Measurements from ENCODE around the gene RAB27A.
"Not testable (repeated sequence)": the region's sequence is repeated elsewhere in the genome, so short reads cannot be mapped to it uniquely, and the experiment has no call there.

RAB27A gene

GRCh38 chr15:55280589-55280988, 9.0 kb downstream of the RAB27A start:
- not testable (repeated sequence) for H3K27ac ChIP-seq (ENCODE audit: low read depth, low read length); H3K4me1 ChIP-seq (ENCODE audit: insufficient read depth, low read length); H3K36me3 ChIP-seq (ENCODE audit: insufficient read depth, low read length); H3K4me3 ChIP-seq (ENCODE audit: low read length); H3K9ac ChIP-seq (ENCODE audit: low read depth, low read length); H3K9me3 ChIP-seq (ENCODE audit: insufficient read depth, low read depth, low read length); H3K27me3 ChIP-seq (ENCODE audit: insufficient read depth, low read length)
- 90% methylated on average over 2 of the region's 2 CpGs for WGBS

GRCh38 chr15:55279746-55280351, 9.8 kb downstream of the RAB27A start:
- no peak overlapping the region for H3K9ac ChIP-seq (ENCODE audit: low read depth, low read length)
- peaks cover 9% of the 10 kb centered on the region; the same call in 1 of the 2 replicates for H3K4me1 ChIP-seq (ENCODE audit: insufficient read depth, low read length)
- H3K36me3 ChIP-seq (ENCODE audit: insufficient read depth, low read length): no peaks in the 10 kb centered on the region
- H3K4me3 ChIP-seq (ENCODE audit: low read length): no peak overlapping the region
- H3K27me3 ChIP-seq (ENCODE audit: insufficient read depth, low read length): no peaks in the 10 kb centered on the region
- no peak overlapping the region for H3K27ac ChIP-seq (ENCODE audit: low read depth, low read length)
- 93% methylated on average over 4 of the region's 4 CpGs for WGBS
- H3K9me3 ChIP-seq (ENCODE audit: insufficient read depth, low read depth, low read length): no peaks in the 10 kb centered on the region

- H3K27me3 ChIP-seq (ENCODE audit: insufficient read depth, low read length): no peaks in the 10 kb centered on the region
- H3K9ac ChIP-seq (ENCODE audit: low read depth, low read length): no peak overlapping the region
- H3K9me3 ChIP-seq (ENCODE audit: insufficient read depth, low read depth, low read length): no peaks in the 10 kb centered on the region
- WGBS: 86% methylated on average over 2 of the region's 2 CpGs
- peaks cover 4% of the 10 kb centered on the region; the same call in 1 of the 2 replicates for H3K4me1 ChIP-seq (ENCODE audit: insufficient read depth, low read length)
- H3K4me3 ChIP-seq (ENCODE audit: low read length): no peak overlapping the region
- no peaks in the 10 kb centered on the region for H3K36me3 ChIP-seq (ENCODE audit: insufficient read depth, low read length)
- H3K27ac ChIP-seq (ENCODE audit: low read depth, low read length): no peak overlapping the region
Measured at GRCh38 chr15:55279100-55279745, 10.4 kb downstream of the RAB27A start.

- no peaks in the 10 kb centered on the region for H3K27me3 ChIP-seq (ENCODE audit: insufficient read depth, low read length)
- WGBS: 95% methylated on average over 2 of the region's 2 CpGs
Measured at GRCh38 chr15:55277715-55278114, 11.9 kb downstream of the RAB27A start.

GRCh38 chr15:55277116-55277564, 12.5 kb downstream of the RAB27A start:
- Histone ChIP-seq H3K27me3 (ENCODE audit: insufficient read depth, low read length) (no peaks in the 10 kb centered on the region), H3K4me1 (ENCODE audit: insufficient read depth, low read length) (peaks cover 4% of the 10 kb centered on the region; the same call in 1 of the 2 replicates), H3K9ac (ENCODE audit: low read depth, low read length) (no peak overlapping the region), H3K4me3 (ENCODE audit: low read length) (no peak overlapping the region), H3K36me3 (ENCODE audit: insufficient read depth, low read length) (no peaks in the 10 kb centered on the region), H3K27ac (ENCODE audit: low read depth, low read length) (no peak overlapping the region), H3K9me3 (ENCODE audit: insufficient read depth, low read depth, low read length) (no peaks in the 10 kb centered on the region)
- WGBS: 93% methylated on average over 7 of the region's 7 CpGs

More at GRCh38 chr15:55277715-55278114, 11.9 kb downstream of the RAB27A start:
- Histone ChIP-seq H3K9me3 (ENCODE audit: insufficient read depth, low read depth, low read length) (no peaks in the 10 kb centered on the region), H3K27ac (ENCODE audit: low read depth, low read length) (no peak overlapping the region), H3K9ac (ENCODE audit: low read depth, low read length) (no peak overlapping the region), H3K4me3 (ENCODE audit: low read length) (no peak overlapping the region), H3K4me1 (ENCODE audit: insufficient read depth, low read length) (peaks cover 4% of the 10 kb centered on the region; the same call in 1 of the 2 replicates), H3K36me3 (ENCODE audit: insufficient read depth, low read length) (no peaks in the 10 kb centered on the region)

- no peak overlapping the region for H3K27ac ChIP-seq (ENCODE audit: low read depth, low read length)
- H3K27me3 ChIP-seq (ENCODE audit: insufficient read depth, low read length): no peaks in the 10 kb centered on the region
- no peaks in the 10 kb centered on the region for H3K36me3 ChIP-seq (ENCODE audit: insufficient read depth, low read length)
- H3K4me3 ChIP-seq (ENCODE audit: low read length): no peak overlapping the region
- no peak overlapping the region for H3K9ac ChIP-seq (ENCODE audit: low read depth, low read length)
- WGBS: 94% methylated on average over 3 of the region's 5 CpGs
- H3K9me3 ChIP-seq (ENCODE audit: insufficient read depth, low read depth, low read length): no peaks in the 10 kb centered on the region
- H3K4me1 ChIP-seq (ENCODE audit: insufficient read depth, low read length): peaks cover 4% of the 10 kb centered on the region; the same call in 1 of the 2 replicates
Measured at GRCh38 chr15:55276324-55276723, 13.3 kb downstream of the RAB27A start.

GRCh38 chr15:55270291-55270690, 19.3 kb downstream of the RAB27A start:
- Histone ChIP-seq H3K9ac (ENCODE audit: low read depth, low read length) (no peak overlapping the region), H3K4me3 (ENCODE audit: low read length) (no peak overlapping the region), H3K4me1 (ENCODE audit: insufficient read depth, low read length) (no peaks in the 10 kb centered on the region), H3K27me3 (ENCODE audit: insufficient read depth, low read length) (no peaks in the 10 kb centered on the region), H3K9me3 (ENCODE audit: insufficient read depth, low read depth, low read length) (no peaks in the 10 kb centered on the region), H3K36me3 (ENCODE audit: insufficient read depth, low read length) (no peaks in the 10 kb centered on the region), H3K27ac (ENCODE audit: low read depth, low read length) (no peak overlapping the region)
- 93% methylated on average over 6 of the region's 6 CpGs for WGBS

- Histone ChIP-seq H3K36me3 (ENCODE audit: insufficient read depth, low read length) (no peaks in the 10 kb centered on the region), H3K9ac (ENCODE audit: low read depth, low read length) (no peak overlapping the region), H3K9me3 (ENCODE audit: insufficient read depth, low read depth, low read length) (no peaks in the 10 kb centered on the region), H3K27me3 (ENCODE audit: insufficient read depth, low read length) (no peaks in the 10 kb centered on the region), H3K4me1 (ENCODE audit: insufficient read depth, low read length) (no peaks in the 10 kb centered on the region), H3K4me3 (ENCODE audit: low read length) (no peak overlapping the region), H3K27ac (ENCODE audit: low read depth, low read length) (no peak overlapping the region)
- 95% methylated on average over 2 of the region's 2 CpGs for WGBS
Measured at GRCh38 chr15:55268176-55268695, 21.4 kb downstream of the RAB27A start.

- H3K4me3 ChIP-seq (ENCODE audit: low read length): no peak overlapping the region
- H3K9ac ChIP-seq (ENCODE audit: low read depth, low read length): no peak overlapping the region
- H3K27me3 ChIP-seq (ENCODE audit: insufficient read depth, low read length): no peaks in the 10 kb centered on the region
- no peaks in the 10 kb centered on the region for H3K36me3 ChIP-seq (ENCODE audit: insufficient read depth, low read length)
- no peaks in the 10 kb centered on the region for H3K4me1 ChIP-seq (ENCODE audit: insufficient read depth, low read length)
- no peaks in the 10 kb centered on the region for H3K9me3 ChIP-seq (ENCODE audit: insufficient read depth, low read depth, low read length)
- WGBS: 95% methylated on average over 10 of the region's 10 CpGs
- H3K27ac ChIP-seq (ENCODE audit: low read depth, low read length): no peak overlapping the region
Measured at GRCh38 chr15:55267401-55268175, 22.0 kb downstream of the RAB27A start.

- Histone ChIP-seq H3K36me3 (ENCODE audit: insufficient read depth, low read length) (no peaks in the 10 kb centered on the region), H3K9ac (ENCODE audit: low read depth, low read length) (no peak overlapping the region), H3K27ac (ENCODE audit: low read depth, low read length) (no peak overlapping the region), H3K4me1 (ENCODE audit: insufficient read depth, low read length) (no peaks in the 10 kb centered on the region), H3K27me3 (ENCODE audit: insufficient read depth, low read length) (no peaks in the 10 kb centered on the region), H3K4me3 (ENCODE audit: low read length) (no peak overlapping the region), H3K9me3 (ENCODE audit: insufficient read depth, low read depth, low read length) (no peaks in the 10 kb centered on the region)
- WGBS: 100% methylated on average over 1 of the region's 2 CpGs
Measured at GRCh38 chr15:55266547-55266946, 23.1 kb downstream of the RAB27A start.

GRCh38 chr15:55260562-55261131, 29.0 kb downstream of the RAB27A start:
- Histone ChIP-seq H3K4me1 (ENCODE audit: insufficient read depth, low read length) (no peaks in the 10 kb centered on the region), H3K27me3 (ENCODE audit: insufficient read depth, low read length) (no peaks in the 10 kb centered on the region), H3K27ac (ENCODE audit: low read depth, low read length) (no peak overlapping the region), H3K36me3 (ENCODE audit: insufficient read depth, low read length) (no peaks in the 10 kb centered on the region), H3K4me3 (ENCODE audit: low read length) (no peak overlapping the region), H3K9me3 (ENCODE audit: insufficient read depth, low read depth, low read length) (no peaks in the 10 kb centered on the region), H3K9ac (ENCODE audit: low read depth, low read length) (no peak overlapping the region)
- WGBS: 82% methylated on average over 3 of the region's 3 CpGs

Data from HUES64 (cell line).